ENCODE results near the gene CEP43.

GRCh38 chr6:166998256-166999144 is 697 bp upstream of the CEP43 start:
- TF ChIP-seq POLR2AphosphoS5 (IDR thresholded peaks at IDR 0.05; ENCODE audit: low read depth, low read length), result peak; percentile 46; the same call in 1 of the 2 replicates
- TF ChIP-seq, protein P1, sequence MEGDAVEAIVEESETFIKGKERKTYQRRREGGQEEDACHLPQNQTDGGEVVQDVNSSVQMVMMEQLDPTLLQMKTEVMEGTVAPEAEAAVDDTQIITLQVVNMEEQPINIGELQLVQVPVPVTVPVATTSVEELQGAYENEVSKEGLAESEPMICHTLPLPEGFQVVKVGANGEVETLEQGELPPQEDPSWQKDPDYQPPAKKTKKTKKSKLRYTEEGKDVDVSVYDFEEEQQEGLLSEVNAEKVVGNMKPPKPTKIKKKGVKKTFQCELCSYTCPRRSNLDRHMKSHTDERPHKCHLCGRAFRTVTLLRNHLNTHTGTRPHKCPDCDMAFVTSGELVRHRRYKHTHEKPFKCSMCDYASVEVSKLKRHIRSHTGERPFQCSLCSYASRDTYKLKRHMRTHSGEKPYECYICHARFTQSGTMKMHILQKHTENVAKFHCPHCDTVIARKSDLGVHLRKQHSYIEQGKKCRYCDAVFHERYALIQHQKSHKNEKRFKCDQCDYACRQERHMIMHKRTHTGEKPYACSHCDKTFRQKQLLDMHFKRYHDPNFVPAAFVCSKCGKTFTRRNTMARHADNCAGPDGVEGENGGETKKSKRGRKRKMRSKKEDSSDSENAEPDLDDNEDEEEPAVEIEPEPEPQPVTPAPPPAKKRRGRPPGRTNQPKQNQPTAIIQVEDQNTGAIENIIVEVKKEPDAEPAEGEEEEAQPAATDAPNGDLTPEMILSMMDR (IDR thresholded peaks at IDR 0.05; ENCODE audit: control extremely low read depth in 1 of 3, insufficient read depth in 1 of 3, low read depth in 1 of 3, low read length in 3 of 3), result no peak
